Erythroblast (primary cell): ENCODE results near the gene GRIK2.

Experiments
- GATA1 ChIP-seq: IDR thresholded peaks from 2 replicates; pipeline ENCODE4 v1.6.1; 2011; ENCODE audit warnings: low read depth, mild to moderate bottlenecking, control low read depth, low read length, moderate library complexity
- POLR2A ChIP-seq: IDR thresholded peaks from 2 replicates; pipeline ENCODE4 v1.6.1; 2011; ENCODE audit warnings: mild to moderate bottlenecking, low read length

GRCh38 chr6:101399616-101400162 lies 6.2 kb downstream of the GRIK2 start:
- no peak for TF ChIP-seq POLR2A
- no peak for TF ChIP-seq GATA1
